Mucosa of rectum (tissue), 2 donors: Measurements from ENCODE around the gene ZBTB32.

ENCODE experiments used
- H3K27ac ChIP-seq, 2 donors: one replicate each; pipeline ENCODE4 v1.7.0; 2013; ENCODE audit warnings: inconsistent platforms in 2 of 2, low read depth in 2 of 2, low read length in 2 of 2
- H3K27me3 ChIP-seq, 2 donors: one replicate each; pipeline ENCODE4 v1.7.0; 2013; ENCODE audit warnings: low read length in 2 of 2; ENCODE audit not compliant: control insufficient read depth in 2 of 2, insufficient read depth in 2 of 2
- H3K36me3 ChIP-seq, 2 donors: one replicate each; pipeline ENCODE4 v1.7.0; 2013; ENCODE audit warnings: low read length in 2 of 2; ENCODE audit not compliant: control insufficient read depth in 2 of 2, insufficient read depth in 2 of 2
- H3K4me1 ChIP-seq, 2 donors: one replicate each; pipeline ENCODE4 v1.7.0; 2013; ENCODE audit warnings: low read length in 2 of 2, mild to moderate bottlenecking in 1 of 2; ENCODE audit not compliant: control insufficient read depth in 2 of 2, insufficient read depth in 2 of 2
- H3K4me3 ChIP-seq, 2 donors: one replicate each; pipeline ENCODE4 v1.7.0; 2013; ENCODE audit warnings: low read length in 2 of 2
- H3K9ac ChIP-seq, 2 donors: one replicate each; pipeline ENCODE4 v1.7.0; 2013; ENCODE audit warnings: low read length in 2 of 2, low read depth in 1 of 2, mild to moderate bottlenecking in 1 of 2
- H3K9me3 ChIP-seq, 2 donors: one replicate each; pipeline ENCODE4 v1.7.0; 2013; ENCODE audit warnings: low read length in 2 of 2; ENCODE audit not compliant: control insufficient read depth in 2 of 2
- donor health status: healthy.
- donor health status: Normal muscosa, but diverticular disease.

Gene ZBTB32

GRCh38 chr19:35743640-35744429, 39.5 kb downstream of the ZBTB32 start:
- peak overlapping the region; percentile 75 to 96 for H3K4me3 ChIP-seq
- no peak overlapping the region for H3K9ac ChIP-seq

GRCh38 chr19:35744430-35745327, 40.3 kb downstream of the ZBTB32 start:
- peak overlapping the region; percentile 70 to 80 for H3K9ac ChIP-seq
- peak overlapping the region; percentile 75 to 96 for H3K4me3 ChIP-seq
- H3K27ac ChIP-seq: peak overlapping the region; percentile 99 to 100
- H3K4me1 ChIP-seq: peaks cover 30 to 37% of the 10 kb centered on the region in 2 donors
- H3K27me3 ChIP-seq: no peaks in the 10 kb centered on the region
- H3K36me3 ChIP-seq: peaks cover 3 to 4% of the 10 kb centered on the region in 2 donors
- no peaks in the 10 kb centered on the region for H3K9me3 ChIP-seq

More at GRCh38 chr19:35743640-35744429, 39.5 kb downstream of the ZBTB32 start:
- no peaks in the 10 kb centered on the region for H3K9me3 ChIP-seq
- H3K27ac ChIP-seq: peak overlapping the region in 1 of 2 donors; percentile 99
- H3K4me1 ChIP-seq: peaks cover 26 to 35% of the 10 kb centered on the region in 2 donors
- H3K36me3 ChIP-seq: peaks cover 4 to 7% of the 10 kb centered on the region in 2 donors
- no peaks in the 10 kb centered on the region for H3K27me3 ChIP-seq

- Histone ChIP-seq H3K27ac (peak within 1 kb of the TSS; percentile 99 to 100), H3K36me3 (peaks cover 3 to 4% of the 10 kb centered on the region in 2 donors), H3K4me1 (peaks cover 27 to 30% of the 10 kb centered on the region in 2 donors), H3K9ac (peak within 1 kb of the TSS; percentile 80 to 94), H3K27me3 (no peaks in the 10 kb centered on the region), H3K4me3 (peak within 1 kb of the TSS; percentile 90 to 96), H3K9me3 (no peaks in the 10 kb centered on the region)
Observed at GRCh38 chr19:35745328-35746086, 41.1 kb downstream of the ZBTB32 start, which contains the start of the genes PSENEN and U2AF1L4. PSENEN (plus strand) TSS chr19:35745651; CDS start chr19:35745931, 280 bp downstream. U2AF1L4 (minus strand) TSS chr19:35745418; CDS start chr19:35745391, 27 bp downstream.

- H3K9me3 ChIP-seq: no peaks in the 10 kb centered on the region
- H3K9ac ChIP-seq: peak overlapping the region; percentile 76 to 94
- H3K36me3 ChIP-seq: peaks cover 3 to 4% of the 10 kb centered on the region in 2 donors
- peak overlapping the region; percentile 90 to 96 for H3K4me3 ChIP-seq
- peak overlapping the region; percentile 99 to 100 for H3K27ac ChIP-seq
- H3K27me3 ChIP-seq: no peaks in the 10 kb centered on the region
- H3K4me1 ChIP-seq: peaks cover 25 to 28% of the 10 kb centered on the region in 2 donors
Observed at GRCh38 chr19:35746087-35746462, 41.7 kb downstream of the ZBTB32 start.

- H3K4me1 ChIP-seq: peaks cover 24 to 27% of the 10 kb centered on the region in 2 donors
- peaks cover 3 to 4% of the 10 kb centered on the region in 2 donors for H3K36me3 ChIP-seq
- no peaks in the 10 kb centered on the region for H3K9me3 ChIP-seq
- peak overlapping the region; percentile 1 to 96 for H3K4me3 ChIP-seq
- H3K27me3 ChIP-seq: no peaks in the 10 kb centered on the region
- no peak overlapping the region for H3K9ac ChIP-seq
- H3K27ac ChIP-seq: no peak overlapping the region
Observed at GRCh38 chr19:35746531-35746930, 42.2 kb downstream of the ZBTB32 start.

GRCh38 chr19:35748106-35749020, 44.0 kb downstream of the ZBTB32 start, which contains the start of gene LIN37:
LIN37 (plus strand) TSS chr19:35748576; CDS start chr19:35748725, 149 bp downstream.
- Histone ChIP-seq H3K4me1 (peaks cover 22 to 23% of the 10 kb centered on the region in 2 donors), H3K9ac (peak within 1 kb of the TSS; percentile 95 to 99), H3K27me3 (no peaks in the 10 kb centered on the region), H3K27ac (peak within 1 kb of the TSS; percentile 74 to 75), H3K9me3 (no peaks in the 10 kb centered on the region), H3K4me3 (peak within 1 kb of the TSS; percentile 97 to 99), H3K36me3 (peaks cover 10 to 13% of the 10 kb centered on the region in 2 donors)

GRCh38 chr19:35750167-35750566, 45.8 kb downstream of the ZBTB32 start:
- no peak overlapping the region for H3K9ac ChIP-seq
- peaks cover 16% of the 10 kb centered on the region in 2 donors for H3K4me1 ChIP-seq
- no peak overlapping the region for H3K27ac ChIP-seq
- no peaks in the 10 kb centered on the region for H3K9me3 ChIP-seq
- H3K4me3 ChIP-seq: no peak overlapping the region
- peaks cover 15 to 18% of the 10 kb centered on the region in 2 donors for H3K36me3 ChIP-seq
- H3K27me3 ChIP-seq: no peaks in the 10 kb centered on the region

GRCh38 chr19:35751839-35752745, 47.7 kb downstream of the ZBTB32 start:
- Histone ChIP-seq H3K9ac (no peak overlapping the region), H3K36me3 (peaks cover 15 to 18% of the 10 kb centered on the region in 2 donors), H3K4me1 (peaks cover 17 to 25% of the 10 kb centered on the region in 2 donors), H3K9me3 (no peaks in the 10 kb centered on the region), H3K27ac (no peak overlapping the region), H3K27me3 (peaks cover 0 to 3% of the 10 kb centered on the region in 2 donors), H3K4me3 (no peak overlapping the region)
